B cell (primary cell): ENCODE measurements around the gene WDR86. TPM values are rescaled to one million over a fixed set of nuclear protein-coding genes. Genes with fewer than 3 reads are reported as not detected.
A peak's percentile ranks its signal among the peaks of the same experiment; 100 is the strongest.

ENCODE experiments used
- ATAC-seq: fragments of 200-7000 bp; cut with Tn5 transposase; one replicate; pipeline ENCODE4 v1.10.0; 2021; ENCODE audit warnings: low read depth, mild to moderate bottlenecking, moderate number of reproducible peaks, moderate library complexity
- CTCF ChIA-PET: fragments of 350-600 bp; sonication (Branson Sonifier 250); formaldehyde crosslinking; loops from one replicate; lab custom pipeline; 2021; ENCODE audit warnings: antibody characterized with exemption, inconsistent platforms; lab: Charles Lee
- POLR2A ChIA-PET: fragments of 350-600 bp; sonication (Branson Sonifier 250); formaldehyde crosslinking; loops from one replicate; lab custom pipeline; 2021; ENCODE audit warnings: antibody characterized with exemption; lab: Charles Lee
- DNase-seq: peaks from one replicate; pipeline ENCODE4 v3.0.0; 2013
- H2AFZ ChIP-seq: 2 replicates; pipeline ENCODE4 v1.6.1; 2012; ENCODE audit warnings: mild to moderate bottlenecking, low read depth, low read length; ENCODE audit not compliant: insufficient read depth, poor library complexity, severe bottlenecking
- H3K27ac ChIP-seq, 2 donors: 1 replicate in 1 of 2; 2 replicates in 1 of 2; pipeline ENCODE4 v1.5.1; 2012 to 2013; ENCODE audit warnings: low read length in 2 of 2, mild to moderate bottlenecking in 2 of 2, moderate library complexity in 1 of 2
- H3K27me3 ChIP-seq, 4 experiments: fragments of 200-600 bp in 1 of 4; sonication (generic) in 1 of 4; replicated peaks in 1 of 4; 1 replicate in 2 of 4; 2 replicates in 2 of 4; pipeline versions ENCODE4 v1.6.1 to v1.7.0; 2013 to 2016; ENCODE audit warnings: low read length in 3 of 4, mild to moderate bottlenecking in 2 of 4, mixed read lengths in 1 of 4, moderate library complexity in 1 of 4; ENCODE audit not compliant: insufficient read depth in 4 of 4, control insufficient read depth in 3 of 4; ENCODE audit errors: control extremely low read depth in 1 of 4
- H3K36me3 ChIP-seq, 2 experiments: replicated peaks in 1 of 2; 1 replicate in 1 of 2; 2 replicates in 1 of 2; pipeline versions ENCODE4 v1.6.1 to v1.7.1; 2013; ENCODE audit warnings: low read length in 1 of 2; ENCODE audit not compliant: insufficient read depth in 2 of 2, control insufficient read depth in 1 of 2; ENCODE audit errors: control extremely low read depth in 1 of 2, extremely low read depth in 1 of 2
- H3K4me1 ChIP-seq, 2 donors: fragments of 200-600 bp in 1 of 2; sonication (generic) in 1 of 2; 1 replicate in 1 of 2; 2 replicates in 1 of 2; pipeline versions ENCODE4 v1.5.1 to v1.6.1; 2013 to 2017; ENCODE audit warnings: low read length in 2 of 2; ENCODE audit not compliant: control insufficient read depth in 2 of 2, insufficient read depth in 2 of 2
- H3K4me2 ChIP-seq: replicated peaks from 2 replicates; pipeline ENCODE3; 2012; ENCODE audit warnings: mild to moderate bottlenecking, low read depth, low read length; ENCODE audit not compliant: poor library complexity, severe bottlenecking
- H3K4me3 ChIP-seq, 5 experiments: fragments of 200-600 bp in 1 of 5; sonication (generic) in 1 of 5; 1 replicate in 3 of 5; 2 replicates in 2 of 5; pipeline versions ENCODE4 v1.5.1 to v1.7.0; 2011 to 2016; ENCODE audit warnings: low read length in 4 of 5, mild to moderate bottlenecking in 4 of 5, low read depth in 2 of 5, control low read depth in 1 of 5, moderate library complexity in 1 of 5; ENCODE audit not compliant: insufficient read depth in 1 of 5; ENCODE audit errors: control extremely low read depth in 1 of 5, extremely low read depth in 1 of 5
- H3K79me2 ChIP-seq: fragments of 200-600 bp; sonication (generic); one replicate; pipeline ENCODE4 v1.6.0; 2016; ENCODE audit warnings: low read length; ENCODE audit not compliant: control insufficient read depth, insufficient read depth
- H3K9ac ChIP-seq: fragments of 200-600 bp; sonication (generic); 2 replicates; pipeline ENCODE4 v1.6.1; 2017; ENCODE audit warnings: mild to moderate bottlenecking, low read length, moderate library complexity
- H3K9me3 ChIP-seq, 3 donors: one replicate each; pipeline versions ENCODE4 v1.6.1 to v1.7.1; 2013; ENCODE audit warnings: low read length in 2 of 3; ENCODE audit not compliant: control insufficient read depth in 2 of 3, insufficient read depth in 1 of 3; ENCODE audit errors: control extremely low read depth in 1 of 3
- H4K20me1 ChIP-seq: 2 replicates; pipeline ENCODE4 v1.6.0; 2012; ENCODE audit warnings: mild to moderate bottlenecking, low read length; ENCODE audit not compliant: insufficient read depth, control insufficient read depth, poor library complexity, severe bottlenecking
- H3K27ac Mint-ChIP-seq: one replicate; pipeline ENCODE4 v1.8.0; 2021; ENCODE audit warnings: mixed read lengths
- H3K27me3 Mint-ChIP-seq: one replicate; pipeline ENCODE4 v1.8.0; 2021; ENCODE audit warnings: mixed read lengths
- H3K4me1 Mint-ChIP-seq: one replicate; pipeline ENCODE4 v1.8.0; 2021; ENCODE audit warnings: mixed read lengths
- H3K4me3 Mint-ChIP-seq: one replicate; pipeline ENCODE4 v1.8.0; 2021; ENCODE audit warnings: mixed read lengths
- H3K9me3 Mint-ChIP-seq: one replicate; pipeline ENCODE4 v1.8.0; 2022; ENCODE audit warnings: mixed read lengths; ENCODE audit not compliant: insufficient read depth
- CTCF ChIP-seq: fragments of 200-600 bp; IDR thresholded peaks from one replicate; pipeline ENCODE4 v1.8.0; 2022; ENCODE audit warnings: antibody characterized with exemption, mild to moderate bottlenecking
- EZH2 ChIP-seq: IDR thresholded peaks from 2 replicates; pipeline ENCODE4 v1.6.1; 2012; ENCODE audit warnings: borderline replicate concordance, low read depth, mild to moderate bottlenecking, moderate library complexity, low read length; ENCODE audit not compliant: insufficient read depth, poor library complexity, severe bottlenecking
- WGBS: methylation state at CpG from one replicate; pipeline ENCODE4 v1.1.5; 2013; ENCODE audit warnings: missing lambda C conversion rate; ENCODE audit not compliant: insufficient coverage; 5-methylcytosine and 5-hydroxymethylcytosine counted together
- intact Hi-C: fragments of 100-400 bp; cut with micrococcal nuclease; formaldehyde crosslinking; loops from one replicate; pipeline ENCODE4 v1.10.0; 2022
- polyA plus RNA-seq: library from polyadenylated mRNA; depleted of rRNA; stranded (reverse); fragments of >200 nt; gene quantifications from 2 replicates; pipeline ENCODE4 v1.2.3, GENCODE V29; 2012
- total RNA-seq, 2 donors: library from RNA; stranded (reverse); fragments of 120-200 nt in 1 of 2; gene quantifications; 1 replicate in 1 of 2; 2 replicates in 1 of 2; pipeline versions ENCODE4 v1.2.3 to v1.2.4, GENCODE V29; 2013 to 2022

The WDR86 gene
- total and polyA plus RNA-seq, 2 donors (not counting 1 experiment from before 2014, with no cell fraction given), result 1.4 to 1.5 TPM

GRCh38 chr7:151348970-151349369 is 60.9 kb downstream of the WDR86 start:
- Mint-ChIP-seq H3K4me1 (peaks cover 48% of the 10 kb centered on the region), H3K9me3 (no peaks in the 10 kb centered on the region), H3K27ac (peak overlapping the region; percentile 95), H3K27me3 (no peaks in the 10 kb centered on the region), H3K4me3 (peak overlapping the region; percentile 89)
- ATAC-seq (no peak), DNase-seq (peak; percentile 33)
- CTCF ChIA-PET, result interaction anchor here (1.5 to 8.1 kb wide), 4 partner anchors 8 to 100 kb away, joined by 4 to 225 read pairs (median 65); partner anchors contain the start of gene NUB1
- H2AFZ ChIP-seq, result no peak overlapping the region
- peak overlapping the region; percentile 81 for H3K9ac ChIP-seq
- intact Hi-C loops, result no loop called here
- H4K20me1 ChIP-seq, result peaks cover 10% of the 10 kb centered on the region
- peak overlapping the region; percentile 34 to 61 (median 57) for H3K4me3 ChIP-seq
- TF ChIP-seq EZH2 (no peak), CTCF (no peak)
- peaks cover 15 to 52% of the 10 kb centered on the region in 2 experiments for H3K36me3 ChIP-seq
- POLR2A ChIA-PET, result no interaction called here
- WGBS, result 0% methylated on average over 2 of the region's 4 CpGs
- peak overlapping the region; percentile 87 for H3K4me2 ChIP-seq
- H3K27me3 ChIP-seq, result no peaks in the 10 kb centered on the region
- peaks cover 0 to 5% (median 0%) of the 10 kb centered on the region in 3 donors for H3K9me3 ChIP-seq
- peaks cover 36 to 44% of the 10 kb centered on the region in 2 donors for H3K4me1 ChIP-seq
- H3K27ac ChIP-seq, result peak overlapping the region; percentile 94 to 99
- H3K79me2 ChIP-seq, result peaks cover 54% of the 10 kb centered on the region

GRCh38 chr7:151347200-151347599 is 62.6 kb downstream of the WDR86 start:
- Histone ChIP-seq H3K4me2 (no peak overlapping the region), H3K4me3 (no peak overlapping the region), H3K79me2 (peaks cover 59% of the 10 kb centered on the region), H2AFZ (no peak overlapping the region), H3K9me3 (peaks cover 0 to 5% (median 0%) of the 10 kb centered on the region in 3 donors), H3K27ac (no peak overlapping the region), H3K4me1 (peaks cover 41 to 51% of the 10 kb centered on the region in 2 donors), H3K36me3 (peaks cover 15 to 47% of the 10 kb centered on the region in 2 experiments), H4K20me1 (peaks cover 6% of the 10 kb centered on the region), H3K27me3 (no peaks in the 10 kb centered on the region), H3K9ac (no peak overlapping the region)
- DNase-seq (no peak), ATAC-seq (no peak)
- Mint-ChIP-seq H3K4me3 (no peak overlapping the region), H3K4me1 (peaks cover 55% of the 10 kb centered on the region), H3K27ac (peak overlapping the region; percentile 20), H3K27me3 (no peaks in the 10 kb centered on the region), H3K9me3 (no peaks in the 10 kb centered on the region)
- CTCF ChIA-PET, result interaction anchor here (2.7 kb wide), 1 partner anchor 32 kb away, joined by 15 read pairs; no protein-coding TSS in a partner anchor
- TF ChIP-seq EZH2 (no peak), CTCF (no peak)
- 100% methylated on average over 1 of the region's 6 CpGs for WGBS
- POLR2A ChIA-PET, result no interaction called here
- intact Hi-C loops, result no loop called here
